Stimulated activated CD8-positive, alpha-beta memory T cell treated with anti-CD3 and anti-CD28 coated beads, Interleukin-7, amount 100 ng/mL, for 4 hours (primary cell): Measurements from ENCODE around the gene VILL.
"Not testable (repeated sequence)": the region's sequence is repeated elsewhere in the genome, so short reads cannot be mapped to it uniquely, and the experiment has no call there.

Source experiments
- DNase-seq, 2 donors: peaks; one replicate each; pipeline ENCODE4 v3.0.0-alpha.2; 2020; ENCODE audit warnings: low read depth in 2 of 2

VILL gene

DNA sequence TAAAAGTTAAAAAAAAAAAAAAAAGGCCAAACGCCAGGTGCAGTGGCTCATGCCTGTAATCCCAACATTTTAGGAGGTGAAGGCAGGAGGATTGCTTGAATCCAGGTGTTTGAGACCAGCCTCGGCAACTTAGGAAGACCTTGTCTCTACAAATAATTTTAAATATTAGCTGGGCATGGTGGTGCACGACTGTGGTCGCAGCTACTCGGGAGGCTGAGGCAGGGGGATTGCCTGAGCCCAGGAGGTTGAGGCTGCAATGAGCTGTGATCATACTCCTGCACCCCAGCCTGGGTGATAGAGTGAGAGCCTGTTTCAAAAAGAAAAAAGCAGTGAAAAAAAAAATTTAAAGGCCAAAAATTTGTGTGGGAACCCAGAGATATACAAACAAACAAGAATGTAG, 45.7 kb downstream of the VILL start:
- DNase-seq: no peak

DNA sequence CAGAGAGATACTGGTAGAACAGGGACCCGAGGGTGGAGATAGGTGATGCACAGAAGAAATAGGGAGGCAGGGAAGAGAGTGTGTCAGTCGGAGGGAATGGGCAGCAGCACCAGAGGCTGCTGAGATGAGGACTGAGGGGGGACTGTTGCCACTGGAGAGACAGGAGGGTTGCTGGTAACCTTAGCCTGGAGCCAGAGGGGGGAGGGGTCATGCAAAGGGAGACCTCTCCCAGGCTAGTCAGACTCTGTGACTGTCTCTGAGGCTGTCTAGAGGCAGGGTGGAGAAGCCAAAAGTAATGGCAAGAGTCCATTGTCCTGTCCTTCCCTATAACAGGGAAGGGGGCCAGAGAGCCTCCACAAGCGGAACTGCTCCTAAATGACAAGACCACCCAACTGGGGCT, 46.3 kb downstream of the VILL start:
- DNase-seq: no peak

DNA sequence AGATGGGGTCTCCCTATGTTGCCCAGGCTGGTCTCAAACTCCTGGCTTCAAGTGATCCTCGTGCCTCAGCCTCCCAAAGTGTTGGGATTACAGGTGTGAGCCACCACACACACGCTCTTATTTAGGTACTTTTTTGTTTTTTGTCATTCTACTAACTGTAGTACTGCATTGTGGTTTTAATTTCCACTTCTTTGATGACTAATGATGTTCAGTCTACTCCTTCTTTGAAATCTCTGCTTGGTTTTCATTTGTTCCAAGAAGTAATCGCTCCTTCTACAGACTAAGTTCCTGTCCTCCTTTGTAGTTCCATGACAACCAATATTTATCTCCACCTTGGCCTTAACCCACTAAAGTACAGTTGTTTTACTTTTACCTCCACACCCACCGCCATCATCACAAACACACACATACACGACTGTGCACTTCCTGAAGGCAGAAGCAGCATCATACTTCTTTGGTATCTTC, 47.9 kb downstream of the VILL start:
- peak in 1 of 2 donors; percentile 52 for DNase-seq

DNA sequence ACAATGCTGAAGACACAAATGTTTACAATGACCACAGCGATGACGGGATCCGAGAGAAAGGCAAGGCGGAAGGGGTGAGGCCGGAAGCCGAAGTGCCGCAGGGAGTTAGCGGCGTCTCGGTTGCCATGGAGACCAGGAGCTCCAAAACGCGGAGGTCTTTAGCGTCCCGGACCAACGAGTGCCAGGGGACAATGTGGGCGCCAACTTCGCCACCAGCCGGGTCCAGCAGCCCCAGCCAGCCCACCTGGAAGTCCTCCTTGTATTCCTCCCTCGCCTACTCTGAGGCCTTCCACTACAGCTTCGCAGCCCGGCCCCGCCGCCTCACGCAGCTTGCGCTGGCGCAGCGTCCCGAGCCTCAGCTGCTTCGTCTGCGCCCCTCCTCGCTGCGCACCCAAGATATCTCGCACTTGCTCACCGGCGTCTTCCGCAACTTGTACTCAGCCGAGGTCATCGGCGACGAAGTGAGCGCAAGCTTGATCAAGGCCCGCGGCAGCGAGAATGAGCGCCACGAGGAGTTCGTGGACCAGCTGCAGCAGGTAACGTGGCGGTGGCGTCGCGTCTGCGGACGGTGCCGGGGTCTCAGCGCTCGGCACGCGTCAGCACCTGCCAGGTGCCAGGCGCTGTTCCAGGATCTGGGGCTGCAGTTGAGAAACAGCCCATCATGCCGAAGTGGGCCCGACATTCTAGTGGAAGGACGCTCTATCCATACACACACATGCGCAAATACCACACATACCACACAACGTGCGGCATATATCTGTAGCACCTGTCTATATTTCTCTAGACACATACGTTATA, 48.7 kb downstream of the VILL start, which contains the start of gene DLEC1:
Gene DLEC1, plus strand, starts transcription at position 108 of the 798 bp plus-strand sequence. Its CDS starts 18 bp downstream, at position 126.
- peak; percentile 67 to 75 for DNase-seq

DNA sequence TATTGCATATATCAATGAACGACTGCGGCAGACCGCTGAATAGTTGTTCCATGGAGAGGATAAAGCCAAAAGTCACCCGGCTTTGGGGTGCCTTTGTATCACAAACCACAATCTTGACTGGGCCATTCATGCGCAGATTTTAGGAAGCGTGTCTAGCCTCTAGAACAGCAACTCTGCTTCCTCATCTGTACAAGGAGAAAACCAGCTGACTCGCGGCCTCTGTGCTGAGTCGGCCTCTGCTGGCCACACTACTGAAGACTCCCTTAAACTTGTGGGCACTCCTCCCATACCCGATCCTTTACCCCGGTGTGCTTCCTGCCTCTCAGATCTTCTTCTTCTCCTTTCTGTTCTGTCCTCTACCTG, 49.3 kb downstream of the VILL start:
- DNase-seq: peak; percentile 39 to 40

DNA sequence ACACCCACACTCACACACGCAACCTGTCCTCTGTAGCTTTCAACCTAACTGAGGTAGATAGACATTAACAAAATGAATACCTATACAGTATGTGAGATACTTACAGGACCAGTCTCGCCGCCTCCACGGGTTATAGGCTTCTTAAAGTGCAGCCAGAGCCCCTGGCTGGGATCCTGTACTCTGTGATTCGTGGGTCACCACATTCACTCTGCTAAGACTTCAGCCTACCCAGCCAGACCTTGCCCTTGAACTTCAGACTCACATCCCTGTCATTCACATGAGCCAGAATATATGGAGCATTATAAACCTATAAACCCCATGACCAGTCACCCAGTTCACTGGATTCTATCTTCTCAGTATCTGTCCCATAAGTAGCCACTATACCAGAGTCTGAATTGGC, 49.8 kb downstream of the VILL start:
- DNase-seq: no peak

DNA sequence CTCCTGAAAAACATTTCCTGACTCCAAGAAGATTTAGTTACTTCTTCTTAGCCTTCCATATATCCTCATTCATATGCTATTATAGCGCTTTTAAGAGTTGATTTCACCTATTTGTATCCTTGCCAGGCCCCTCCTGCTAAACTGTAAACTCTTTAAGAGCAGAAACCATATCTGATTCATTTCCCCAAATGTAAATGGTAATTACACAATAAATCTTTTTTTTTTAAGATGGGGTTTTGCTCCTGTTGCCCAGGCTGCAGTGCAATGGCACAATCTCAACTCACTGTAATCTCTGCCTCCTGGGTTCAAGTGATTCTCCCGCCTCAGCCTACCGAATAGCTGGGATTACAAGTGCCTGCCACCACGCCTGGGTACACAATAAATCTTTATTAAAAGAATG, 52.9 kb downstream of the VILL start:
- no peak for DNase-seq

DNA sequence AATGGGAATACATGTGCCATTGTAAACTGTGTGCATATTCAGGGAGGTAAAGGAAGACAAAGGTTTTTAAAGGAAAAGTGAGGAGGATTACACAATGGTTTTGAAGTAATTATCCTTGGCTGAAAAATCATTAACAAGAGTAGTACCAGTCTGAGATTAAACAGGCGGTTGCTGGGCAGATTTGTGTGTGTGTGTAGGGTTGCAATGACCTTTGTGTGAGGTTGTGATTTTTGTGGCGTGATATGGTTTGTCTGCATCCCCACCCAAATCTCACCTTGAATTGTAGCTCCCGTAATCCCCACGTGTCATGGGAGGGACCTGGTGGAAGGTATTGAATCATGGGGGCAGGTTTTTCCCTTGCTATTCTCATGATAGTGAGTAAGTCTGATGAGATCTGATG, 55.4 kb downstream of the VILL start:
- no peak for DNase-seq

DNA sequence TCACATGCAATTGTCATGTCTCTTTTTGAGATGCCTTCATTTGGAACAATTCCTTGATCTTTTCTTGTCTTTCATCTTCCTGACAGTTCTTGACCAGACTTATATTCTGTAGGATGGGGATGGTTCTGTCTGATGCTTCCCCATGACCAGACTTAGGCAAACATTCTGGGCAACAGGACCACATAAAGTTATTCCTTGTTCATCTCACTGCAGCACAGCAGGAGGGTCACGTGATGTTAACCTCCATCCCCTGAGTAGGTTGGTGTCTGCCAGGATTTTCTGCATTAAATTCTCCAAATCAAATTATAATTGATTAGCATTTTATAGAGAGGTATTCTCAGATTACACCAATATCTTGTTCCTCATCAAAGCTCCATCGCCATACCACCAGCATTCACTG, 56.2 kb downstream of the VILL start:
- no peak for DNase-seq

DNA sequence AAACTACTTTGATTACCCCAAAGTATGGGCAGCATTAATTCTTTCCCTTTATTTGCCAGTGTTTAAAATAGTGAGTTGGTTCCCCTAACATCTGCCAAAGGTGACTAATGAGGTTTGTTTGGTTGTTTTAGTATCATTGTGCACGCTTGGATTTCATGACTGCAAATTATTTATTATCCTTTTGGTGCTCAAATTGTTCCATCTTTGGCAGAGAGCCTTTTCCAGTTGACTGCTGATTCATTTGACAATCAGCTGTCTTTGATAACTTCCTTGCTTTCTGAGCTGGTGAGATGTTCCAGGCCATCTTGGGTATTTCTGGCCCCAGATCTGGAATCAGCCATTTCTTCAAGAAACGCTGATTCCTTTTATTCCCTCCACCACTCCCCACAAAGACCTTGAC, 57.3 kb downstream of the VILL start:
- DNase-seq: no peak

DNA sequence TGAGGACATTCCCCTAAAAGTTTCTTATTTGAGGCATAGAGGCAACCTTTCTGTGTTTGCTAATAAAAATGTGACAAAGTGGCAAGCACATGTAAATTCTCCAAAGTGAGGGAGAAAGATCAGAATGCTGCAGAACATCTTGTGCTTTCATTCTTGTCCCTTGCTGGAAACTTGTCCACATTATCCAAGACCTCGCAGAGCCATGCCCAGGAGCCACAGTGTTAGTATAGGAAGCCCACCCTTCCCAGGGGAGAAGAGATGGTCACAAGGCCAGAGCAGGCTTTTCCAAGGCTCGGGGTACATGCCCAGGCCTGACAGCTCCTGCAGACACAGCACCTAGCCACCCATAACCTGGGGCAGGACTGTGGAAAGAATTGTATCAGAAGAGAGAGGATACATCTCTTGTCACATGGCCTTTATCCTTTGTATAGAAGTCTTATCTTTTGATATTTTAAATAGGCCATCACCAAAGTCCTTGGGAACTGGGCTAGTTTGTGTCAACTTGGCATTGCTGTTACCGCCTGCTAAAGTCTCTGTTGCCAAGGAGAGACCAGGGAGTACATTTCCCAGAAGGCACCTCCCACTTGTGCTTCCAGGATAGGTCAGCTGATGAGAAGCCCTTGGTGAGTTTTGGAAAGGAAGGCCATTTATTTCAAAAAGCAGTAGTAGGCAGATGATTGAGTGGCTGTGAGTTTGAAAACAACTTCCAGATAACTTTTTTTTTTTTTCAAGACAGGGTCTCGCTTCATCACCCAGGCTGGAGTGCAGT, 59.0 kb downstream of the VILL start:
- DNase-seq: no peak

DNA sequence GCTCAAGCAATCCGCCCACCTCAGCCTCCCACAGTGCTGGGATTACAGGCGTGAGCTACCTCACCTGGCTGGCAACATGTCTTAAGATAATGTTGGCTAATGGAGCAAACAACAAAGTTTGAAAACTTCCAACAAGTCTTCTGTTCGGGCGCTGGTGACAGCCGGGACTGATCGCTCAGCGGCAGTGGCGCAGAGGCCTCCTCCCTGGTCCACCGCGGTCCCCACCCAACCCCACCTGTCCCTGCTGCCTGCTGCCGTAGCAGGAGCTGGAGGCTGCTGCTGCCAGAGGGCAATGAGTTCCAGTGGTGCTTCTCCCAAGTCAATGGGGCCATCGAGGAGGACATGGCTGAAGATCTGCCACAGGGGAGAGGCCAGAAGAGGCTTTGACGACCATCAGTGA, 60.5 kb downstream of the VILL start:
- no peak for DNase-seq

DNA sequence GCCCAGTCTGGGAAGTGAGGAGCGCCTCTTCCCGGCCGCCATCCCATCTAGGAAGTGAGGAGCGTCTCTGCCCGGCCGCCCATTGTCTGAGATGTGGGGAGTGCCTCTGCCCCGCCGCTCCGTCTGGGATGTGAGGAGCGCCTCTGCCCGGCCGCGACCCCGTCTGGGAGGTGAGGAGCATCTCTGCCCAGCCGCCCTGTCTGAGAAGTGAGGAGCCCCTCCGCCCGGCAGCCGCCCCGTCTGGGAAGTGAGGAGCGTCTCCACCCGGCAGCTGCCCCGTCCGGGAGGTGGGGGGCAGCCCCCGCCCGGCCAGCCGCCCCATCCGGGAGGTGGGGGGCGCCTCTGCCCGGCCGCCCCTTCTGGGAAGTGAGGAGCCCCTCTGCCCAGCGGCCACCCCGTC, 62.7 kb downstream of the VILL start:
- not testable (repeated sequence) for DNase-seq

DNA sequence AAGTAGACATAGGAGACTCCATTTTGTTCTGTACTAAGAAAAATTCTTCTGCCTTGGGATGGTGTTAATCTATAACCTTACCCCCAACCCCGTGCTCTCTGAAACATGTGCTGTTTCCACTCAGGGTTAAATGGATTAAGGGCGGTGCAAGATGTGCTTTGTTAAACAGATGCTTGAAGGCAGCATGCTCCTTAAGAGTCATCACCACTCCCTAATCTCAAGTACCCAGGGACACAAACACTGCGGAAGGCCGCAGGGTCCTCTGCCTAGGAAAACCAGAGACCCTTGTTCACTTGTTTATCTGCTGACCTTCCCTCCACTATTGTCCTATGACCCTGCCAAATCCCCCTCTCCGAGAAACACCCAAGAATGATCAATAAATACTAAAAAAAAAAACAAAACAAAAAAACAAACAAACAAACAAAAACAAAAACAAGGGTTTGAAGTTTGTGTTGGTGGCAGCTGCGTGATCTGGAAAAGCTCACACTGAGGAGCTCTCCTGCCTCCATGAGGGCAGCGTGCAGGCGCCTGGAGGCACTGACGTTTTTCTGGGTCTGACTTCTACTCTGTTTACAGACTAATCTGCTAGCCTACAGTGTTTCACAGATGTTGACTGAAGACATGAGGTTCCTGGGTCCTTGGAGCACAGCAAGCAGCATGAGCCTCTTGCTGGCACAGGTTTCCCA, 63.4 kb downstream of the VILL start:
- DNase-seq: not testable (repeated sequence)

DNA sequence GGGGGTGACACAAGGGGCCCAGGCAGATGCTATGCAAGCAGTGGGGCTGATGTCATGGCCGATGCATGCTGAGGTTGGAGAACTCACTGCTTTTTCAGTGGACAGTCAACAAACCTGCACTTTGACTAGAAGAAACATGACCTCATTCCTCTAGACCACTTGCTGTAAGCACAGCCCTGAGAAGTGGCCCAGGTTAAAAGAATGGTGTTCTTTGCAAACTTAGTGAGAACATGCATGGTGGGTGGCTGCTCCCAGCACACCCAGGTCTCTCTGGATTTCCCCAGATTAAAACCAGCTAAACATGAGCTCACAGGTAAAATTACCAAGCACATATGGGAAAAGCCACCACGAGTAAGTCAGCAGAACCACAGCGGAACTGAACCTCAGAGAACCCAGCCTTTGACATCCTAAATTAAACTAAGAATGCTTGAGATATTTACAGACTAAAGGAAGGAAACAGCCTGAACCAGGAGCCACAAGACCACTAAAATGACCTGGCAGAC, 64.0 kb downstream of the VILL start:
- no peak for DNase-seq
